ENCODE measurements around the gene FTCD.

Gene FTCD

GRCh38 chr21:46135782-46136395, 19.5 kb downstream of the FTCD start:
- no peak for TF ChIP-seq CTCF (IDR thresholded peaks at IDR 0.05; ENCODE audit: control insufficient read depth, insufficient read depth, low read depth, low read length, missing control alignments)
- no peak overlapping the region for H3K4me3 ChIP-seq (ENCODE audit: control insufficient read depth, low read depth, low read length)
- no peak for DNase-seq (ENCODE audit: low read depth)

- H3K4me3 ChIP-seq (ENCODE audit: control insufficient read depth, low read depth, low read length): no peak overlapping the region
- no peak for DNase-seq (ENCODE audit: low read depth)
- no peak for TF ChIP-seq CTCF (IDR thresholded peaks at IDR 0.05; ENCODE audit: control insufficient read depth, insufficient read depth, low read depth, low read length, missing control alignments)
Observed at GRCh38 chr21:46131838-46132651, 23.3 kb downstream of the FTCD start.

- no peak for TF ChIP-seq CTCF (IDR thresholded peaks at IDR 0.05; ENCODE audit: control insufficient read depth, insufficient read depth, low read depth, low read length, missing control alignments)
- H3K4me3 ChIP-seq (ENCODE audit: control insufficient read depth, low read depth, low read length): no peak overlapping the region
- DNase-seq (ENCODE audit: low read depth): no peak
Observed at GRCh38 chr21:46131588-46131837, 23.9 kb downstream of the FTCD start.

- TF ChIP-seq CTCF (IDR thresholded peaks at IDR 0.05; ENCODE audit: control insufficient read depth, insufficient read depth, low read depth, low read length, missing control alignments): no peak
- H3K4me3 ChIP-seq (ENCODE audit: control insufficient read depth, low read depth, low read length): no peak overlapping the region
- DNase-seq (ENCODE audit: low read depth): no peak
Observed at GRCh38 chr21:46130831-46131587, 24.4 kb downstream of the FTCD start.

- no peak for TF ChIP-seq CTCF (IDR thresholded peaks at IDR 0.05; ENCODE audit: control insufficient read depth, insufficient read depth, low read depth, low read length, missing control alignments)
- no peak overlapping the region for H3K4me3 ChIP-seq (ENCODE audit: control insufficient read depth, low read depth, low read length)
- DNase-seq (ENCODE audit: low read depth): no peak
Observed at GRCh38 chr21:46129846-46130651, 25.3 kb downstream of the FTCD start.

GRCh38 chr21:46128933-46129571, 26.3 kb downstream of the FTCD start:
- no peak overlapping the region for H3K4me3 ChIP-seq (ENCODE audit: control insufficient read depth, low read depth, low read length)
- no peak for TF ChIP-seq CTCF (IDR thresholded peaks at IDR 0.05; ENCODE audit: control insufficient read depth, insufficient read depth, low read depth, low read length, missing control alignments)
- no peak for DNase-seq (ENCODE audit: low read depth)
